Measurements from ENCODE around the gene ALG12. TPM values are rescaled to one million over a fixed set of nuclear protein-coding genes. Genes with fewer than 3 reads are reported as not detected.

The ALG12 gene
- total and polyA plus RNA-seq, 2 donors (not counting 1 experiment from before 2014, with no cell fraction given) = 15.2 to 16.6 TPM

DNA sequence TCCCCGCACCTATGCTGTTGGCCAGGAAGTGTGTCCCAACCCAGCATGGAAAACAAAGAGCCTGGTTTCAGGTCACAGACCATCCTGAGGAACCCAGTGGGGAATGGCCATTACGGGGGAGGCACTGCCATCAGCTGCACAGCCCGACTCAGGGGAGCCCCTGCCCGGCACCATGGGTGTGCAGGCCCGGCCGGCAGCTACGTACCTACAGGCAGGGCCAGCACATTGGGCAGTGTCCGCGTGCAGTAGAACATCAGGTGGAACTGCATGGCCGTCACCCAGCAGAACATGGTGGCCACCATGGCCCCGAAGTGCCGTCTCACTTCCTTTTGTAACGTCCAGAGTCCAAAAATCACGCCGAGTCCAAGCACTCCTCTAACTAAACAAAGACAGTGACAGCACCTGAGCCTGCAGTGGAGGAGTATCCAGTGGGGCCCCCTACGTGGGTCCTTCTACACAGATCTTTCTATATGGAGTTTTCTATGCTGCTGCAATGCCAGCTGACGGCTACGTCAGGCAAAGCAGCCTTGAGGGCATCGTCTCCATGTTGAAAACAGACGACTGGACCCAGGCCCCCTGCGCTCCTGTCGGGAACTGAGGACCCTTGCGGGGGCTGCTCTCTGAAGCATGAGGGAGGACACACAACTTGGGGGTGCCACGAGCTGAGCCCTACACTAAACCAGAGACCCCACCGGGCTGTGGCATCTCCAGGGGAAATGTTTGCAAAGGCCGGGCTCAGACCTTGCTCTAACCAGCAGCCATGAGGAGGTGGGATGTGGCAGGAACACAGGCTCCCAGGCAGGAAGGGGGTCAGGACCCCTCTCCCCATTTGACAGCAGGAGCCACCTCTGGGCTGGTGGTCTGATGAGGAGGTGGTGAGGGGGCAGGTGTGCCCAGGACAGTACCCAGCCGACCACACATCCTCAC, 7.7 kb downstream of the ALG12 start:
- Histone ChIP-seq H4K20me1 (ENCODE audit: control insufficient read depth, insufficient read depth, low read length, poor library complexity, severe bottlenecking) (peaks cover 43% of the 10 kb centered on the region), H3K4me3 (ENCODE audit: control extremely low read depth in 1 of 5, extremely low read depth in 1 of 5, insufficient read depth in 1 of 5, low read depth in 2 of 5, low read length in 4 of 5) (no peak overlapping the region), H3K4me2 (replicated peaks; ENCODE audit: low read depth, low read length, poor library complexity, severe bottlenecking) (no peak overlapping the region), H2AFZ (ENCODE audit: insufficient read depth, low read depth, low read length, poor library complexity, severe bottlenecking) (no peak overlapping the region), H3K27ac (ENCODE audit: low read length in 2 of 2) (no peak overlapping the region), H3K27me3 (replicated peaks in 1 of 4; ENCODE audit: control extremely low read depth in 1 of 4, control insufficient read depth in 3 of 4, insufficient read depth in 4 of 4, low read length in 3 of 4) (no peaks in the 10 kb centered on the region), H3K4me1 (ENCODE audit: control insufficient read depth in 2 of 2, insufficient read depth in 2 of 2, low read length in 2 of 2) (no peaks in the 10 kb centered on the region), H3K9me3 (ENCODE audit: control extremely low read depth in 1 of 3, control insufficient read depth in 2 of 3, insufficient read depth in 1 of 3, low read length in 2 of 3) (no peaks in the 10 kb centered on the region), H3K9ac (ENCODE audit: low read length) (no peak overlapping the region), H3K79me2 (ENCODE audit: control insufficient read depth, insufficient read depth, low read length) (peaks cover 60% of the 10 kb centered on the region), H3K36me3 (replicated peaks in 1 of 2; ENCODE audit: control extremely low read depth in 1 of 2, control insufficient read depth in 1 of 2, extremely low read depth in 1 of 2, insufficient read depth in 2 of 2, low read length in 1 of 2) (peaks cover 0 to 52% of the 10 kb centered on the region in 2 experiments)
- ChIA-PET CTCF (no interaction called here), POLR2A (no interaction called here)
- 96% methylated on average over 26 of the region's 27 CpGs for WGBS (ENCODE audit: insufficient coverage)
- Mint-ChIP-seq H3K9me3 (ENCODE audit: insufficient read depth) (no peaks in the 10 kb centered on the region), H3K4me3 (no peak overlapping the region), H3K4me1 (no peaks in the 10 kb centered on the region), H3K27me3 (no peaks in the 10 kb centered on the region), H3K27ac (no peak overlapping the region)
- intact Hi-C loops (cut with micrococcal nuclease) = no loop called here
- DNase-seq = no peak
- TF ChIP-seq CTCF (IDR thresholded peaks at IDR 0.05) (no peak), EZH2 (IDR thresholded peaks at IDR 0.05; ENCODE audit: borderline replicate concordance, insufficient read depth, low read depth, low read length, poor library complexity, severe bottlenecking) (no peak)
- ATAC-seq (ENCODE audit: low read depth) = no peak

- no peak overlapping the region for H3K9ac ChIP-seq (ENCODE audit: low read length)
- no peak overlapping the region for H2AFZ ChIP-seq (ENCODE audit: insufficient read depth, low read depth, low read length, poor library complexity, severe bottlenecking)
- Mint-ChIP-seq H3K4me3 (no peak overlapping the region), H3K27ac (no peak overlapping the region), H3K27me3 (no peaks in the 10 kb centered on the region), H3K4me1 (no peaks in the 10 kb centered on the region), H3K9me3 (ENCODE audit: insufficient read depth) (no peaks in the 10 kb centered on the region)
- intact Hi-C loops (cut with micrococcal nuclease) = no loop called here
- ATAC-seq (ENCODE audit: low read depth) (no peak), DNase-seq (no peak)
- H3K27ac ChIP-seq (ENCODE audit: low read length in 2 of 2) = no peak overlapping the region
- no peaks in the 10 kb centered on the region for H3K27me3 ChIP-seq (replicated peaks in 1 of 4; ENCODE audit: control extremely low read depth in 1 of 4, control insufficient read depth in 3 of 4, insufficient read depth in 4 of 4, low read length in 3 of 4)
- H3K79me2 ChIP-seq (ENCODE audit: control insufficient read depth, insufficient read depth, low read length) = peaks cover 57% of the 10 kb centered on the region
- H3K4me3 ChIP-seq (ENCODE audit: control extremely low read depth in 1 of 5, extremely low read depth in 1 of 5, insufficient read depth in 1 of 5, low read depth in 2 of 5, low read length in 4 of 5) = no peak overlapping the region
- ChIA-PET POLR2A (no interaction called here), CTCF (no interaction called here)
- H4K20me1 ChIP-seq (ENCODE audit: control insufficient read depth, insufficient read depth, low read length, poor library complexity, severe bottlenecking) = peaks cover 39% of the 10 kb centered on the region
- no peaks in the 10 kb centered on the region for H3K4me1 ChIP-seq (ENCODE audit: control insufficient read depth in 2 of 2, insufficient read depth in 2 of 2, low read length in 2 of 2)
- peaks cover 0 to 55% of the 10 kb centered on the region in 2 experiments for H3K36me3 ChIP-seq (replicated peaks in 1 of 2; ENCODE audit: control extremely low read depth in 1 of 2, control insufficient read depth in 1 of 2, extremely low read depth in 1 of 2, insufficient read depth in 2 of 2, low read length in 1 of 2)
- H3K4me2 ChIP-seq (replicated peaks; ENCODE audit: low read depth, low read length, poor library complexity, severe bottlenecking) = no peak overlapping the region
- H3K9me3 ChIP-seq (ENCODE audit: control extremely low read depth in 1 of 3, control insufficient read depth in 2 of 3, insufficient read depth in 1 of 3, low read length in 2 of 3) = no peaks in the 10 kb centered on the region
- WGBS (ENCODE audit: insufficient coverage) = 95% methylated on average over 20 of the region's 23 CpGs
- no peak for TF ChIP-seq EZH2 (IDR thresholded peaks at IDR 0.05; ENCODE audit: borderline replicate concordance, insufficient read depth, low read depth, low read length, poor library complexity, severe bottlenecking)
- TF ChIP-seq CTCF (IDR thresholded peaks at IDR 0.05) = no peak
These were observed 8.6 kb downstream of the ALG12 start for GRCh38 chr22:49909476-49910205.

All from B cell (primary cell).